HG03457 (cell line): Measurements from ENCODE around the gene LYSMD1.
"Not testable (repeated sequence)": the region's sequence is repeated elsewhere in the genome, so short reads cannot be mapped to it uniquely, and the experiment has no call there.

Experiments used
- ATAC-seq: cut with Tn5 transposase; IDR thresholded peaks from one replicate; pipeline ENCODE4 v1.9.1; 2021; ENCODE audit warnings: moderate number of reproducible peaks; ENCODE audit not compliant: unreplicated experiment

The LYSMD1 gene, protein sequence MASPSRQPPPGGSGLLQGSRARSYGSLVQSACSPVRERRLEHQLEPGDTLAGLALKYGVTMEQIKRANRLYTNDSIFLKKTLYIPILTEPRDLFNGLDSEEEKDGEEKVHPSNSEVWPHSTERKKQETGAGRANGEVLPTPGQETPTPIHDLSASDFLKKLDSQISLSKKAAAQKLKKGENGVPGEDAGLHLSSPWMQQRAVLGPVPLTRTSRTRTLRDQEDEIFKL

DNA sequence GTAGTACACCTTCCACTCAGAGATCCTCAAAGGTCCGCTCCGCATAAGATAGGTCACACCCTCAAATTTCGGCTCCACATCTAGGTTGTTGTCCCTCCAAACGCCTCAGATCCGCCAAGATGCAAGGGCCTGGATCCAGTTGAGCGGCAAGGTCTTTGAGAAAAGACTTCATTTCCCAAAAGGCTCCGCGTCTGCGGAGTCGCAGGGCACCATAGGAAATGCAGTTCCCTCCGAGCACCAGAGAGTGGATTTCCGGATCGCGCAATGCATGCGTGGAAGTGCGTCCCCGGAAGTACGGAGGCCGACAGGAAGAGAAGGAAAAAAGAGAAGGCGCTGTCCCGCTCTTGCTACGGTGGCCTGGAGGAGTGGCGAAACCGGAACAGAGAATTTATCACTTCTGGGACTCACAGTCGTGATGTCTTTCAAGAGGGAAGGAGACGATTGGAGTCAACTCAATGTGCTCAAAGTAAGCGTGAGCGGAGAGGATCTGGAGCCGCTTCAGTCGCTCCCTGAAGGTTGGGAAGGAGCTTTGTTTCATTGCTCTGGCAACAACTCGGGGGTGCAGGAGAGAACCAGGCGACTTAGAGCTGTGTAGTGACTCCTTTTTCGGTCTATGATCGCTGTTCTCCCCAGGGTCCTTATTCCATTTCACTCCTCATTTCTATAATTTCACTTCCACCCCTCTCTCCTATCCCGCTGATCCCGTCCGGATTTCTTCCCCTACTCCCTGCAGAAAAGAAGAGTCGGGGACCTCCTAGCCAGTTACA, at the start of gene LYSMD1, which contains the start of gene SCNM1:
LYSMD1 (minus strand) TSS at position 165 of the 767 bp plus-strand sequence. CDS start 644 bp downstream, outside the sequence.
SCNM1 (plus strand) TSS at position 407 of the 767 bp plus-strand sequence; CDS start at position 416, 9 bp downstream.
- ATAC-seq, result peak; percentile 63

DNA sequence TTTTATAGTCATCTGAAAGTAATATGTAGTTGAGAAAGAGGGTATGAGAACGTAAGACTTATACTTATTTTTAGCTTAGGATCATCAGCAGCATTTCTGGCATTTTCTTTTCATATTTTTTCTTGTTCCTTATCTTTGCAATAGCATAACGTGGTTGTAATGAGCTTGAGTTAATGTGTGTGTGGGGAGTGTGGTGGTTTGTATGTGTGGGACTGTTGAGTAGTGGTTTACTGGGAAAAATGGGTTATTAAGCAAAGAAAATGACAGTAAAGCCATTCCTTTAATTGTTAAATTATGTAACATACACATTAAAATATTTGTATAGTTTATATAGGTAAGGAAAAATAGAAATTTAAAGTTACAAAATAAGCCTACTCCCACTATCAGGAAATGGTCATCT, 47.9 kb upstream of the LYSMD1 start:
- no peak for ATAC-seq

DNA sequence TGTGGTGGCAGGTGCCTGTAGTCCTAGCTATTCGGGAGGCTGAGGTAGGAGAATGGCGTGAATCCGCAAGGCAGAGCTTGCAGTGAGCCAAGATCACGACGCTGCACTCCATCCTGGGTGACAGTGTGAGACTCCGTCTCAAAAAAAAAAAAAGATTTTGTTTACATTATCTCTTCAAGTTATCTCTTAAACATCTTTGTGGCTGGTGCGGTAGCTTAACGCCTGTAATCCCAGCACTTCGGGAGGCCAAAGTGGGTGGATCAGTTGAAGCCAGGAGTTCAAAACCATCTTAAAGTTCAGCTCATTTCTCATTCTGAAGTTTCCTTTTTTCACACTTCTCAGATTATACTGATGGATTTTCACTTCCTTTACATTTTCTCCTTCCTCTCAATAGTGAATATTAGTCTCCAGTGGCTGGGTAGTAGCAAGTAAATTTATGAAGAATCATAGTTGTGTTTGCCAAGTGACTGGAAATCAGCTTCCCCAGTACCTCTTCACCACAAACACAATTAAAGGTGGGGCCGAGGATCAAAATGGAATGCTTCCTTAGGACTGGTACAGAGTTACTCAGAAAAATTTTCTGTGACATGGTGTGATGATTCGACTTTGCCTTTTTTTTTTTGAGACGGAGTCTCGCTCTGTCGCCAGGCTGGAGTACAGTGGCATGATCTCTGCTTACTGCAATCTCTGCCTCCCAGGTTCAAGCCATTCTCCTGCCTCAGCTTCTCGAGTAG, 46.4 kb upstream of the LYSMD1 start:
- no peak for ATAC-seq

DNA sequence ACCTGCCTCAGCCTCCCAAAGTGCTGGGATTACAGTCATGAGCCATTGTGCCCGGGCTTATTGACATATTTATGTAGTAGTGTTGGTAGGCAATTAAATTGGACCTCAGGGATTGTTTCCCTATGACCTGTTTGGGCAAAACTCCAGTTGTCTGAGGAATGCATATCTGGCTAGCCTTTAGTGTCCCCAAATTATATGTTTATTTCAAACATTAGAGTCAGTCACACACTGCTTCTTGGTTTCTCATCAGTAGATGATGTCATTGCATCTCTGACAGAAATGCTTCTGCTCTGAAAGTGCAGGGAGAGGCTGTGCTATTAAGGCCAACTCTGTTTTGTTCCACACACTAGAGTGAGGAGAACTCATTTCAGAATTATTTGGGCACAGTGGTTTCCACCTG, 45.1 kb upstream of the LYSMD1 start:
- no peak for ATAC-seq

DNA sequence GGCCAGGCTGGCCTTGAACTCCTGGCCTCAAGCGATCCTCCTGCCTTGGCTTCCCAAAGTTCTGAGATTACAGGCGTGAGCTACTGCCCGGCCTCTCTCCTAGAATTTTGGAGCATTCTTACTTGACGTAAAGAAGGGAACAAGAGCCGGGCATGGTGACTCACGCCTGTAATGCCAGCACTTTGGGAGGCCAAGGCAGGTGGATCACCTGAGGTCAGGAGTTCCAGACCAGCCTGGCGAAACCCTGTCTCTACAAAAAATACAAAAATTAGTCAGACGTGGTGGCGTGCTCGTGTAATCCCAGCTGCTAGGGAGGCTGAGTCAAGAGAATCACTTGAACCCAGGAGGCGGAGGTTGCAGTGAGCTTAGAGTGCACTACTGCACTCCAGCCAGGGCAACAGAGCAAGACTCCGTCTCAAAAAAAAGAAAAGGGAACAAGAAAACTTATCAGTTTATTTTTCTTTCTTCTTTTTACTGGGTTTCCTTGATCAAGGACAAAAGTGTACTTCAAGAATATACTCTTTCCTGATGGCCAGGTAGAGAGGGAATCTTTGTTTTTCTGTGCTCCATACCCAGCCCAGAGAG, 39.8 kb upstream of the LYSMD1 start:
- ATAC-seq, result not testable (repeated sequence)

GRCh38 chr1:151199873-151200581, 34.3 kb upstream of the LYSMD1 start:
- no peak for ATAC-seq

DNA sequence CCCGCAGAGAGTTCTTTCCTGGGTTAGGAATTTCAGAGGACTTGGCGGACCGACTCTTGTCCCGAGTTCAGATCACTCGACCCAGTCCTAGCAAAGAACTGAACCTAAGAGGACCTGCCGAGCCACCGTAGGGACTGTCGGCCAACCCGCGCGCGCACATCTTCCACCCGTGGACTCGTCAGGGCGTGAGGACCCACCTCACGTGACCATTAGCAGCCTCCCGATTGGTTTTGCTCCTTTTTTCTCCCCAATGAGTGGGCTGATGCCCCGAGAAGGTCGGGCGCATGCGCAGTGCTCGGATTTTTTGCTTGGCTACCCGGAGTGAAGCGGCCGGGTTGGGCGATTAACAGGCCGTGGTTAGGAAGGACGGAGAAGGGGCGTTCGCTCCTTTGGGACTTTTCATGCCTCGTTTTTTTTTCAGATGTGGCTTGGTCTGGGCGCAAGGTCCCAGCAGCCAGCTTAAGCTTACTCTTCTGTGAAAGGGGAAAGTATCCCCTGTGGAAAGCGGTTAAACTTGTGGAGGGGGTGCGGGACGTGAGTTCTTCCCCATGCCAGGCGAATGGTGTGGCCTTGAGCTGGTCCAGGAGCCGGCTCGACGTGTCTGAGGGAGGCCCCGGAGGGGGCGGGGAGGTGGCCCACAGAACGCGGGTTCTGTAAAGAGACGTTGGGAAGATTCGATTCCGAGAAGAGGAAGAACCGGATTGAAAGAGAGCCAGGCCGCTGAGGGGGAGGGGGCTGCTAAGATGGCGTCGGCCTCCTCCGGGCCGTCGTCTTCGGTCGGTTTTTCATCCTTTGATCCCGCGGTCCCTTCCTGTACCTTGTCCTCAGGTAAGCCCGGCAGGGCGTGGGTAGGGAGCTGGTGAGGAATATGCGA, 32.8 kb upstream of the LYSMD1 start, which contains the start of gene PIP5K1A:
PIP5K1A (plus strand) TSS at position 299 of the 874 bp plus-strand sequence; CDS start at position 744, 445 bp downstream.
- ATAC-seq, result peak; percentile 68

DNA sequence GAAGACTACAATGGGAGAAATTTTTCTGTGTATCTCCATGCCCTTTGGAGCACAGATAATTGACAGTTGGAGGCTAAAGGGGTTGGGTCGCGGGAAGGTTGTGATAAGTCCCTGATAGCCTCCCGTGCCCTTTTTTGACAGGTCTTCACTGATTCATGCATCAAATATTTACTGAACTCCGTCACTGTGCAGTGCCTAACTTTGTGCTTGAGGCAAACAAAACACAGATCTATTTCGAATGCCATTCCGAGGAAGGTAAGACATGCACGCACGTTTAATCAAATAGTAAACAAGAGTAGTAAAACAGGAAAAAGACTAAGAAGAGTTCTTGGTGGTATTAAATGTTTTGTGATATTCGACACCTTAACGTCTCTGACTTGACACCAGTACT, 32.2 kb upstream of the LYSMD1 start:
- no peak for ATAC-seq

- no peak for ATAC-seq
These were observed 30.6 kb upstream of the LYSMD1 start for GRCh38 chr1:151196292-151196800.

- not testable (repeated sequence) for ATAC-seq
These were observed 29.3 kb upstream of the LYSMD1 start for GRCh38 chr1:151194894-151195594.

GRCh38 chr1:151193856-151194255, 28.2 kb upstream of the LYSMD1 start:
- no peak for ATAC-seq

GRCh38 chr1:151193304-151193703, 27.6 kb upstream of the LYSMD1 start:
- no peak for ATAC-seq

GRCh38 chr1:151192047-151192446, 26.3 kb upstream of the LYSMD1 start:
- no peak for ATAC-seq

GRCh38 chr1:151189637-151190445, 24.1 kb upstream of the LYSMD1 start, which contains the start of gene VPS72:
VPS72 (minus strand) TSS chr1:151190197; CDS start chr1:151190121, 76 bp downstream.
- ATAC-seq, result peak; percentile 79

- ATAC-seq, result not testable (repeated sequence)
These were observed 23.0 kb upstream of the LYSMD1 start for GRCh38 chr1:151188667-151189066.

DNA sequence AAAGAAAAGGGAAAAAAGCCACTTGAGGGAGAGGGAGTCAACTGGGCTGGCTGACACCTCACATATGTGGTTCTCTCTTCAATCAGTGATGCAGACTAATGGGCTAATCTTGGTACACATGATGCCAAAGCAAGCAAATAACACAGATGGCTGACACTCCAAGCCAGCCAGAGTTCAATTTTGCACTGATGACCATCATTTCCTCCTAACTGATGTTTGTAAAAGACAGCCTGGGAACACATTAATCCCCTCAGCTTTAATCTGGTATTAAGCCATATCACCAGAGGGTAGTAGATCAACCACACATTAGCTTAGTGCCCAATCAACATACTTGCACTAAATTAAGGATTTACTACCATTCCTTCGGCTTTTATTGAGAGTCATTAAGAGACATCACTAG, 21.5 kb upstream of the LYSMD1 start:
- ATAC-seq, result no peak

DNA sequence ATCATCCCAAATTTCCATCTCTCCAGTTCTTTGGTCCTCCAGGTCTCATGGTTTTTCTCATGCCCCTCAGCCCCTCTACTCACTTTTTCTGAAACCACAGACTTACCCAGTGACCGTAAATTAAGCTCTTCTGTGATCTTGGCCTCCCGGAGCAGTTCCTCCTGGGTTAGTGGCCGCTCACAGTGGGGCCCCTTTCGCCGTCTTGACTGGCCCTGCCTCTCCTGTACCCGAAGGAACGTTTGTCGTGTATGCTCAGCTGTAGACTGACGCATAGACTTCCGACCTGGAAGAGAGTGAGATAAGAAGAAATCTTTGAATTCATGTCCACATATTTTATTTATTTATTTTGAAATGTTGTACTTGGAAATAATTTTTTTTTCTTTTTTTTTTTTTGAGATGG, 18.5 kb upstream of the LYSMD1 start:
- no peak for ATAC-seq
